Glutamatergic neuron (in vitro differentiated cells): ENCODE measurements around the gene BCAR1. TPM values are rescaled to one million over a fixed set of nuclear protein-coding genes. Genes with fewer than 3 reads are reported as not detected.

ENCODE experiments used
- DNase-seq: peaks from one replicate; pipeline ENCODE4 v3.0.0; 2022
- H3K27ac Mint-ChIP-seq: one replicate; pipeline ENCODE4 v1.8.0; 2020; ENCODE audit warnings: mild to moderate bottlenecking, mixed read lengths, inconsistent platforms; ENCODE audit not compliant: unreplicated experiment
- H3K27me3 Mint-ChIP-seq: one replicate; pipeline ENCODE4 v1.8.0; 2020; ENCODE audit warnings: mild to moderate bottlenecking, moderate library complexity, mixed read lengths, inconsistent platforms; ENCODE audit not compliant: unreplicated experiment
- H3K36me3 Mint-ChIP-seq: one replicate; pipeline ENCODE4 v1.8.0; 2020; ENCODE audit warnings: mild to moderate bottlenecking, mixed read lengths, inconsistent platforms; ENCODE audit not compliant: unreplicated experiment
- H3K4me1 Mint-ChIP-seq: one replicate; pipeline ENCODE4 v1.8.0; 2020; ENCODE audit warnings: mild to moderate bottlenecking, low read depth, mixed read lengths, inconsistent platforms; ENCODE audit not compliant: unreplicated experiment
- H3K4me3 Mint-ChIP-seq: one replicate; pipeline ENCODE4 v1.8.0; 2020; ENCODE audit warnings: mild to moderate bottlenecking, mixed read lengths, inconsistent platforms; ENCODE audit not compliant: unreplicated experiment
- H3K9me3 Mint-ChIP-seq: one replicate; pipeline ENCODE4 v1.8.0; 2020; ENCODE audit warnings: mild to moderate bottlenecking, moderate library complexity, mixed read lengths, inconsistent platforms; ENCODE audit not compliant: unreplicated experiment
- CTCF ChIP-seq: fragments of 200-600 bp; sonication (generic); IDR thresholded peaks from one replicate; pipeline ENCODE4 v1.5.0; 2021; ENCODE audit not compliant: partially characterized antibody, unreplicated experiment
- total RNA-seq: library from RNA; stranded (reverse); fragmentation: NEBNext Ultra II Directional; extraction: Animal tissue kit (Norgen Biotek cat#: 25700); gene quantifications from one replicate; pipeline ENCODE4 v1.2.1, GENCODE V29; 2021; ENCODE audit not compliant: unreplicated experiment

BCAR1 gene
- total RNA-seq, 1 donor from 2014 or later, result 212 TPM

- Mint-ChIP-seq H3K27ac (no peak overlapping the region), H3K4me1 (peaks cover 40% of the 10 kb centered on the region), H3K4me3 (peak overlapping the region; percentile 84), H3K36me3 (no peaks in the 10 kb centered on the region), H3K9me3 (peaks cover 26% of the 10 kb centered on the region), H3K27me3 (peaks cover 29% of the 10 kb centered on the region)
- TF ChIP-seq CTCF, result no peak
- no peak for DNase-seq
These were observed 2.0 kb downstream of the BCAR1 start for GRCh38 chr16:75249441-75249840.

- H3K4me3 Mint-ChIP-seq, result peak overlapping the region; percentile 69
- no peak for TF ChIP-seq CTCF
These were observed 2.7 kb downstream of the BCAR1 start for GRCh38 chr16:75248536-75249380.

GRCh38 chr16:75248142-75248535 is 3.3 kb downstream of the BCAR1 start:
- peaks cover 33% of the 10 kb centered on the region for H3K9me3 Mint-ChIP-seq
- peaks cover 35% of the 10 kb centered on the region for H3K27me3 Mint-ChIP-seq
- no peak for DNase-seq
- peak overlapping the region; percentile 62 for H3K27ac Mint-ChIP-seq
- peaks cover 40% of the 10 kb centered on the region for H3K4me1 Mint-ChIP-seq
- no peak for TF ChIP-seq CTCF
- H3K36me3 Mint-ChIP-seq, result no peaks in the 10 kb centered on the region
- H3K4me3 Mint-ChIP-seq, result peak overlapping the region; percentile 70

More at GRCh38 chr16:75248536-75249380, 2.7 kb downstream of the BCAR1 start:
- H3K4me1 Mint-ChIP-seq, result peaks cover 38% of the 10 kb centered on the region
- peaks cover 31% of the 10 kb centered on the region for H3K27me3 Mint-ChIP-seq
- H3K27ac Mint-ChIP-seq, result no peak overlapping the region
- DNase-seq, result no peak
- H3K36me3 Mint-ChIP-seq, result no peaks in the 10 kb centered on the region
- H3K9me3 Mint-ChIP-seq, result peaks cover 28% of the 10 kb centered on the region

- Mint-ChIP-seq H3K9me3 (peaks cover 33% of the 10 kb centered on the region), H3K27ac (peak overlapping the region; percentile 73), H3K4me1 (peaks cover 39% of the 10 kb centered on the region), H3K36me3 (no peaks in the 10 kb centered on the region), H3K27me3 (peaks cover 33% of the 10 kb centered on the region), H3K4me3 (peak overlapping the region; percentile 72)
- no peak for DNase-seq
- no peak for TF ChIP-seq CTCF
These were observed 4.2 kb downstream of the BCAR1 start for GRCh38 chr16:75247249-75247648.
